ENCODE results near the gene CERS1.

CERS1 gene

GRCh38 chr19:18865973-18866799 is 29.8 kb downstream of the CERS1 start (continued):
- 0 out of 2 replicates have a peak, but pooled peaks have one; percentile 21 for TF ChIP-seq GLIS2 (tag by site-specific recombination; IDR thresholded peaks at IDR 0.05)
- TF ChIP-seq ZNF311 (tag by site-specific recombination; IDR thresholded peaks at IDR 0.05; ENCODE audit: borderline replicate concordance), result no peak
- TF ChIP-seq ELK4 (IDR thresholded peaks at IDR 0.05; ENCODE audit: borderline replicate concordance, low read depth, low read length), result no peak
- no peak for TF ChIP-seq ZNF580 (tag by site-specific recombination; IDR thresholded peaks at IDR 0.05)
- TF ChIP-seq ZNF433 (tag by site-specific recombination; IDR thresholded peaks at IDR 0.05; ENCODE audit: low read depth), result no peak
- no peak for TF ChIP-seq ATF2 (tag by site-specific recombination; IDR thresholded peaks at IDR 0.05; ENCODE audit: low read depth)

GRCh38 chr19:18865106-18865972 is 30.6 kb downstream of the CERS1 start:
- Histone ChIP-seq H3K4me3 (ENCODE audit: low read depth, low read length) (no peak overlapping the region), H3K4me1 (ENCODE audit: control insufficient read depth, insufficient read depth, low read length) (no peaks in the 10 kb centered on the region), H3K27ac (ENCODE audit: extremely low read depth, low read depth, low read length) (no peak overlapping the region), H3K36me3 (ENCODE audit: control insufficient read depth in 2 of 2, insufficient read depth in 1 of 2, low read length in 2 of 2) (peaks cover 28 to 82% of the 10 kb centered on the region in 2 experiments), H3K9me3 (ENCODE audit: control insufficient read depth, insufficient read depth, low read depth, low read length) (no peaks in the 10 kb centered on the region)
- TF ChIP-seq SP2 (tag by site-specific recombination; IDR thresholded peaks at IDR 0.05) (peak; percentile 53), ZNF561 (tag by site-specific recombination; IDR thresholded peaks at IDR 0.05; ENCODE audit: borderline replicate concordance) (no peak), ZNF211 (tag by site-specific recombination; IDR thresholded peaks at IDR 0.05; ENCODE audit: low read depth) (no peak), ZNF16 (tag by site-specific recombination; IDR thresholded peaks at IDR 0.05; ENCODE audit: low read depth) (no peak), ZNF677 (tag by site-specific recombination; IDR thresholded peaks at IDR 0.05) (no peak), BCL11A (tag by site-specific recombination; IDR thresholded peaks at IDR 0.05; ENCODE audit: low read depth) (no peak)
- CTCF ChIA-PET, result interaction anchor here (0.6 to 3.8 kb wide), 13 partner anchors 7 to 389 kb away, joined by 3 to 32 read pairs (median 6); no protein-coding TSS in a partner anchor
- POLR2A ChIA-PET, result no interaction called here

GRCh38 chr19:18863843-18864362 is 32.1 kb downstream of the CERS1 start:
- Histone ChIP-seq H3K36me3 (ENCODE audit: control insufficient read depth in 2 of 2, insufficient read depth in 1 of 2, low read length in 2 of 2) (peaks cover 28 to 96% of the 10 kb centered on the region in 2 experiments), H3K4me1 (ENCODE audit: control insufficient read depth, insufficient read depth, low read length) (no peaks in the 10 kb centered on the region), H3K9me3 (ENCODE audit: control insufficient read depth, insufficient read depth, low read depth, low read length) (no peaks in the 10 kb centered on the region), H3K4me3 (ENCODE audit: low read depth, low read length) (no peak overlapping the region), H3K27ac (ENCODE audit: extremely low read depth, low read depth, low read length) (no peak overlapping the region)
- POLR2A ChIA-PET, result interaction anchor here (0.6 kb wide), 2 partner anchors 110 to 275 kb away, joined by 3 to 4 read pairs; partner anchors contain the start of gene REX1BD
- TF ChIP-seq ZNF501 (tag by site-specific recombination; IDR thresholded peaks at IDR 0.05) (no peak), ZIC2 (tag by site-specific recombination; IDR thresholded peaks at IDR 0.05) (peak; percentile 77)
- CTCF ChIA-PET, result interaction anchor here (0.6 to 3.8 kb wide), 6 partner anchors 17 to 395 kb away, joined by 3 to 18 read pairs (median 4); no protein-coding TSS in a partner anchor

Data from HEK293 (cell line).